ENCODE data around the gene MTHFS.
"Not testable (repeated sequence)": the region's sequence is repeated elsewhere in the genome, so short reads cannot be mapped to it uniquely, and the experiment has no call there.

MTHFS gene

GRCh38 chr15:79915776-79916501 is 19.1 kb upstream of the MTHFS start:
- not testable (repeated sequence) for DNase-seq

- DNase-seq, result no peak
These were observed 17.9 kb upstream of the MTHFS start for GRCh38 chr15:79914728-79915127.

- DNase-seq, result not testable (repeated sequence)
These were observed 12.9 kb upstream of the MTHFS start for GRCh38 chr15:79909556-79910335.

- no peak for DNase-seq
These were observed 7.5 kb upstream of the MTHFS start for GRCh38 chr15:79904271-79904670.

GRCh38 chr15:79903626-79904025 is 6.8 kb upstream of the MTHFS start:
- DNase-seq, result no peak

GRCh38 chr15:79903144-79903543 is 6.3 kb upstream of the MTHFS start:
- no peak for DNase-seq

GRCh38 chr15:79901958-79902357 is 5.1 kb upstream of the MTHFS start:
- no peak for DNase-seq

GRCh38 chr15:79900818-79901378 is 4.1 kb upstream of the MTHFS start:
- DNase-seq, result not testable (repeated sequence)

- no peak for DNase-seq
These were observed 3.3 kb upstream of the MTHFS start for GRCh38 chr15:79900087-79900486.

GRCh38 chr15:79898786-79899185 is 2.0 kb upstream of the MTHFS start:
- DNase-seq, result not testable (repeated sequence)

GRCh38 chr15:79898369-79898768 is 1.6 kb upstream of the MTHFS start:
- DNase-seq, result no peak

GRCh38 chr15:79897701-79898113 is 893 bp upstream of the MTHFS start:
- no peak for DNase-seq

GRCh38 chr15:79897380-79897678 is 515 bp upstream of the MTHFS start:
- no peak for DNase-seq

GRCh38 chr15:79896131-79896633 is 632 bp downstream of the MTHFS start:
- no peak for DNase-seq

GRCh38 chr15:79887054-79887930 is 9.5 kb downstream of the MTHFS start:
- DNase-seq, result no peak

- DNase-seq, result no peak
These were observed 10.7 kb downstream of the MTHFS start for GRCh38 chr15:79886124-79886523.

- DNase-seq, result no peak
These were observed 12.6 kb downstream of the MTHFS start for GRCh38 chr15:79884204-79884596.

- DNase-seq, result no peak
These were observed 13.1 kb downstream of the MTHFS start for GRCh38 chr15:79883579-79884203.

GRCh38 chr15:79881668-79882067 is 15.1 kb downstream of the MTHFS start:
- DNase-seq, result no peak

- DNase-seq, result no peak
These were observed 15.6 kb downstream of the MTHFS start for GRCh38 chr15:79881254-79881653.

GRCh38 chr15:79878078-79878705 is 18.6 kb downstream of the MTHFS start:
- DNase-seq, result no peak

- no peak for DNase-seq
These were observed 21.6 kb downstream of the MTHFS start for GRCh38 chr15:79875213-79875612.
